ENCODE data around the gene LRRC43. TPM values are rescaled to one million over a fixed set of nuclear protein-coding genes. Genes with fewer than 3 reads are reported as not detected.

Gene LRRC43, protein sequence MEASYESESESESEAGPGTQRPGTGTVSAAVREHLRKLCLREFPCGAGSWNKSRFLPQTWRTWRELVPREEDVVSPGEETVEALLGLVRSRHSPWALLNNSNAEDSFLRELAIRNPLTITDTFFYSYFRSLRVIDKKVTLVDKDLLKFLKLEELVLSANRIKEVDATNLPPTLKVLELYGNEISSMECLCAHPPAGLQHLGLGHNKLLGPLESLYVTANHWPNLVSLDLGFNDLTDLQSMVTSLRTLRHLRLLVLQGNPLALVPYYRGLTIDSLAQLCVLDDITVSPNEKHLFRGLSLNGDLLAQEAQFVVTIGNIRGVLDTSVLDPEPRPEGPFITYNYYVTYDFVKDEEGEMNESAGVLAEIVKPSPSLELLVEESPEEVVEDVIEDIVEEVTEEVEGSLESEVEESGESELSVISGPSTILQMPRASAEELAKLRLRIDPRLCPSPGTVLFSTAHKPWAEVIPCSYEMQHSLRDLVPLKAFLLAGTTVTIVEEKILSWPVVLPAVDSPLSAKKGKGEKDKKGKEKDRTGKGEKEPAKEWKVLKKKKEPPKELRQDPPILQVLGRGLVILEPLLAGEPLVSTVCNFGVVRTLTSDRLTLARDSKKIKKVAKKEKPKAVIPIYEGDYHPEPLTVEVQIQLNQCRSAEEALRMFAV
- total RNA-seq: 1.1 and 5.4 TPM in 2 replicates

DNA sequence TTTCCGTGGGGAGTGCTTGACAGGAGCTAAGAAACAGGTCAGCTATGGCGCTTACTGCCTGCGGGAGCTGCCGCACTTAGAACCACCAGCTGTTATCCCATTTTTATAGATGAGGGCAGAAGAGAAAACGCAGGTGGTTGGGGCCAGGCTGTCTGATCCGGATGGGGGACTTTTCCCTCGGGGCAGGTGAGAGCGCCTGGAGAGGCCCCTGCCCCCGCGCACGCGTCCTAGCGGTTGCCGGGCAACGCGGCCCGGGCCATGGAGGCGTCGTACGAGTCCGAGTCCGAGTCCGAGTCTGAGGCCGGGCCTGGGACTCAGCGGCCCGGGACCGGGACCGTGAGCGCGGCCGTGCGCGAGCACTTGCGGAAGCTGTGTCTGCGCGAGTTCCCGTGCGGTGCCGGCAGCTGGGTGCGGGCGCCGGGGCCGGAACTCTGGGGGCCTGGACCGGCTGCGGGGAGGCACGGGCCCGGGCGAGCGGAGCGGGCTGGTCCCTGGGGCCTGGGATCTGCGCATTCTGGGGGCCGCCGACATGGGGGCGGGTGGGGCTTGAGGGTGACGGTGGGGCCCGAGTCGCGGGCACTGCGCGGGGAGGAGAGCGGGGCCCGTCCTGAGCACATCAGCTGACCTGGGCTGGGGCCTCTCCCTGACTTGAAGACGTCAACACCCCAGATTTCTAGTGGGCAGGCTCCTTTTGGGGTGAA lies at the start of gene LRRC43:
TSS of gene LRRC43 (plus strand) at position 237 of the 701 bp plus-strand sequence. CDS start at position 259, 22 bp downstream.

DNA sequence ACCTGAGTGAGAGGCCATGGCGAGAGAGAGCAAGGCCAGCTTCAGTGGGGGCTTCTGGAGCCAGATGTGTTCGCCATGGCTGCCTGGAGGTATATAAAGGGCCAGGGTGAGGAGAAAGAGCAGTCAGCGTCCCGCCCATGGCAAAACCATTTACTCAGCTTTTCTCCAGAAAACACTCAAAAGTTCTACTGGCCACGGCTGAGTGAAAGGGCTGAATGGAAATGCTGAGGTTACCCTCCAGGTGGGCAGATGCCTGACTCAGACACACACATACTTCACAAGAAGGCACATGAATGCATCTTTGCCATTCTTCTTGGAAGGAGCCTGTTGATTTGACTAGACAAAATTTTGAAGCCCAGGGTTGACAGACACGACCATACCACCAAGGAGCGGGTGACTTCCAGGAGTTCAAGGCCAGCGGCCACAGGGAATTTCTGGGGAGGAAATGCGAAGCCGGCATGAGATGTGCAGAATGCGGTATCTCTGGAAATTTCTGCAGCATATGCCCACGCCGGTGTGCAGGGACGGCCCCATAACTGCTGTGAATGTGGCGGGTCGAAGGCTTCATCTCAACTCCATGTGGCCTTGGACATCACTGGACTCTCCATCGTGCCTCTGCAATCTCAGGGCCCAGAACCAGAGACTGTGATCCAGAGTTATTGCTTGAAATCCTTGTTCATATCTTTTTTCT lies 8.6 kb upstream of the LRRC43 start, which contains the start of gene IL31:
TSS of gene IL31 (minus strand) at position 67 of the 691 bp plus-strand sequence. CDS start at position 18, 49 bp downstream.

DNA sequence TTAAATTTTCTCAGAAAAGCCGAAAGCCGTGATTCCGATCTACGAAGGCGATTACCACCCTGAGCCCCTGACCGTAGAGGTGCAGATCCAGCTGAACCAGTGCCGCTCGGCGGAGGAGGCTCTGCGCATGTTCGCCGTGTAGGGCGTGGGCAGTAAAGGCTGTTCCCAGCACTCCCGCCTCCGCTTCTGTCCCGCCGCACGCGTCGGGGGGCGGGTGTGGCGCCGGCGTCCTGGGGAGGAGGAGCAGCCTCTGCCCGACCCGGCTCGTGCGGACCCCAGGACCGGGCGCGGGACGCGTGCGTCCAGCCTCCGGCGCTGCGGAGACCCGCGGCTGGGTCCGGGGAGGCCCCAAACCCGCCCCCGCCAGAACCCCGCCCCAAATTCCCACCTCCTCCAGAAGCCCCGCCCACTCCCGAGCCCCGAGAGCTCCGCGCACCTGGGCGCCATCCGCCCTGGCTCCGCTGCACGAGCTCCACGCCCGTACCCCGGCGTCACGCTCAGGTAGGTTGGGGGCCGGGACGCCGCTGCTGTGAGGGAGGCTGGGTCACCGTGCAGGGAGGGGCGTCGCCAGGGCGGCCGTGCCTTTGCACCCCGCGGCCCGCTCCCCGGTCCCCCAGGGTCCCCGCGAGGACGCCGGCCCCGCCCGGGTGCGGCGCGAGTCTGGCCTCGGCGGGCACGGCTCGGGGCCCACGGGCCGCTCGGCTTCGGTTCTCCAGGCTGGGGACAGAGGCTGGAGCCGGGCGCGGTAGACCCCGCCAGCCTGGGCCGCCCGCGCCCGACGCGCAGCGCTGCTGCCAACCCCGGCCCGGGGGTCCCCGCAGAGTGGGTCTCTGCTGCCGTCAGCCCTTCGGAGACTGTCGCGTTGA lies 20.6 kb downstream of the LRRC43 start, which contains the start of gene B3GNT4:
TSS of gene B3GNT4 (plus strand) at position 409 of the 866 bp plus-strand sequence. CDS start 910 bp downstream, outside the sequence.

DNA sequence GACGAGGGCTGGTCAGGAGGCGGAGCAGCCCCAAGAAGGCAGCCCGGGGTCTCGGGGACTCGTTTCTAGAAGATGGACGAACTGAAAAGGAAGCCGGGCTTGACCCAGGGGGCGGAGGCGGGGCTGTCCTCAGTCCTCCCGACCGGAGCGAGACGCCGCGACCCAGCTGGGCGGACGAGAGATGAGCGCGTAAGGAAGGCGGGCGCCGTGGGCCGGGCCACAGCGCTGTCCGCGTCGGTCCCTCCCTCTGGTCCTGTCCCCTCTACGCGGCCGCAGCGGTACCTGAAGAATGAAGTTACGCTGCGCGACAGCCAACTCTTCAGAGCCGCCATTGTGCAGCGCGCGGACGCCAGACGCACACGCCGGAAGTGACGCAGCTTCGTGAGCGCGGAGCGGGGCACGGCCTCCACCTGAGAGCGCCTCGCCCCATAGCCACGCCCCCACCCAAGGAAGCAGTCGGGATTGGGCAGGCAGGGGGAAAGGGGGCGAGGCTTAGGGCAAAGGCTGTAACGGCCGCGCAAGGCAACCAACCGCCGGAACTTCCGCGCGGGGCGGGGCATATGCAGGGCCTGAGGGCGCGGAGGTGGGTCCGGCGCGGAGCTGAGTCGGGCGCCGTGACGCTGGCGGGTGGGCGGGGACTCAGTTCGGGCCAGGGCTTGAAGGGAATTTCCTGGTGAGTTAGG lies 42.9 kb downstream of the LRRC43 start, which contains the start of gene DIABLO:
TSS of gene DIABLO (minus strand) at position 370 of the 683 bp plus-strand sequence. CDS start at position 332, 38 bp downstream.

Other genes starting within 250 kb of the LRRC43 start
- 1.3 and 2.4 TPM in 2 replicates for gene BCL7A, start 161.2 kb upstream of the LRRC43 start, total RNA-seq
- gene MLXIP, start 104.4 kb upstream of the LRRC43 start, total RNA-seq: 16.2 and 24.1 TPM in 2 replicates
- gene IL31, start 8.9 kb upstream of the LRRC43 start, total RNA-seq: not detected in 2 replicates
- gene B3GNT4, start 20.6 kb downstream of the LRRC43 start, total RNA-seq: 1.9 and 2.5 TPM in 2 replicates
- 64.3 and 67.1 TPM in 2 replicates for gene DIABLO, start 42.9 kb downstream of the LRRC43 start, total RNA-seq
- gene VPS33A, start 83.4 kb downstream of the LRRC43 start, total RNA-seq: 9.4 and 10.5 TPM in 2 replicates
- 19.9 and 22.0 TPM in 2 replicates for gene CLIP1, start 239.5 kb downstream of the LRRC43 start, total RNA-seq

Measured in cardiac atrium fibroblast (primary cell).